ELR (cell line): ENCODE measurements around the gene KRT7.

Experiments used
- DNase-seq: peaks from one replicate; pipeline ENCODE4 v3.0.0-alpha.2; 2015; ENCODE audit warnings: low read depth

KRT7 gene

GRCh38 chr12:52243856-52244614 lies 11.0 kb downstream of the KRT7 start:
- peak; percentile 98 for DNase-seq

- no peak for DNase-seq
Measured at GRCh38 chr12:52244615-52244994, 11.6 kb downstream of the KRT7 start.

- no peak for DNase-seq
Measured at GRCh38 chr12:52245259-52245961, 12.4 kb downstream of the KRT7 start.

- DNase-seq: no peak
Measured at GRCh38 chr12:52245962-52246569, 13.0 kb downstream of the KRT7 start.

DNA sequence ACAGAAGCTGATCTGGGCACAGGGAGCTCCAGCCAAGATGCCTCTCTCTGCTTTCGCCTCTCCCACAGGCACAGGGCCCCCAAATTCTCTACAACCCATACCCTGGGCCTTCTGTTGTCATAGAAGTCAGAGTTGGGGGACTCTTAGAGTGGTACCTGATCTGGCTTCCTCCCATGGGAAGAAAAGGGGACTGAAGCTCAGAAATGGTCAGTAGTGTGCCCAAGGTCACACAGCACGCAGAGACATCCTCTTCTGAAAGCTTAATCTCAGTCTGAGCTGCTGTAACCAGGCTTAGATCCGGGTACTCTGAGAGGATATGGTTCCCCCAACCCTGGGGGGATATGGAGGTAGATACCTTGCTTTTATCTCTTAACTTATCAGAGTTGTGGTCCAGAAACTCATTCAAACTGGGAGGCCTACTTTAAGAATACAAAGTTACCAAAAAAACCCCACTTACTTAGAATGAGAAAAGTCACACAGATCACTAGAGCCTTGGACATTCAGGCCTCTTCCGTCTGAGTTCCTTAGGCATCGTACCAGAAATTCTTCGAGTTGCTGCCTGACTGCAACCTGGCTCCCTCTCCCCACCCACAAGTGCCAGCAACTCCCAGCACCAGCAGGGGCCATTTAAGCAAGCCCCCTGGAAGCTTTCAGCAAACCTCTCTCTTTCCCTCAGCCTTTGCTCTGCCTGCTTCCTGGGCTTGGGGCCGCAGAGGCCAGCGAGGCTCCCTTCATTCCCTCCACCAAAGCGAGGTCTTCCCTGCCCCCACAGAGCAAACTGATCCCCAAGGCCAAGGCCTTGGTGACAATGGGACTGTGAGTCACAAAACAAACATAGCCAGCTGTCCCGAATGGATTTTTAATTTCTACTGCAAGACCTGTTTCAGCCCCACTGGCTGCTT lies 13.9 kb downstream of the KRT7 start:
- no peak for DNase-seq

- DNase-seq: no peak
Measured at GRCh38 chr12:52247622-52248540, 14.8 kb downstream of the KRT7 start.

DNA sequence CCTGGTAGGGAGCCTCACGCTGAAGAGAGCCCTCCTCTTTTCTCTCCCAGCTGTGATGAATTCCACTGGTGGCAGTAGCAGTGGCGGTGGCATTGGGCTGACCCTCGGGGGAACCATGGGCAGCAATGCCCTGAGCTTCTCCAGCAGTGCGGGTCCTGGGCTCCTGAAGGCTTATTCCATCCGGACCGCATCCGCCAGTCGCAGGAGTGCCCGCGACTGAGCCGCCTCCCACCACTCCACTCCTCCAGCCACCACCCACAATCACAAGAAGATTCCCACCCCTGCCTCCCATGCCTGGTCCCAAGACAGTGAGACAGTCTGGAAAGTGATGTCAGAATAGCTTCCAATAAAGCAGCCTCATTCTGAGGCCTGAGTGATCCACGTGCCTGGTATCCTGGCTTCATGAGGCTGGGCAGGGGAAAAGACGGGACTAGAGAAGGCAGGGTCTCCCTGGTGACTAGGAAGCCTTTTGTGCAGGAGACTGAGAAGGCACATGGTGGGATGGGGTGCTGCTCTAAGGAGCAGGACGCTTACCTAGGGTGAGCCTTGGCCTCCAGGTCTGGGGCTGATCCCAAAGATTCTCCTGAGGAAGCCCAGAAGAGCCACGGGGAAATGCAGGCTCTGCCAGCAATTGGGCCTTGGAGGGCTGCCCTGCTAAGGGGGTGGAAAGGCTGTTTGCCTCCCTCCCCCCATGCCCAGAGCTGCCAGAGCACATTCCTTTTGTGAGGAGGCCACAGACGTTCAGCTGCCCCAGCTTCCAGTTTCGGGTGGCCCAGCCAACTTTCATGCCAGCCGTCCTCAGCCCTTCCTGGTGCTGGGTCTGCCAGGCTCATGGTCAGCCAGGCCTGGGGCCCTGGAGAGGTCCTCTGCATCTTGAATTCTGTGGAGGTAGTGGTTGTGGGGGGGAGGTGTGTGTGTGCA lies 15.8 kb downstream of the KRT7 start:
- no peak for DNase-seq

DNA sequence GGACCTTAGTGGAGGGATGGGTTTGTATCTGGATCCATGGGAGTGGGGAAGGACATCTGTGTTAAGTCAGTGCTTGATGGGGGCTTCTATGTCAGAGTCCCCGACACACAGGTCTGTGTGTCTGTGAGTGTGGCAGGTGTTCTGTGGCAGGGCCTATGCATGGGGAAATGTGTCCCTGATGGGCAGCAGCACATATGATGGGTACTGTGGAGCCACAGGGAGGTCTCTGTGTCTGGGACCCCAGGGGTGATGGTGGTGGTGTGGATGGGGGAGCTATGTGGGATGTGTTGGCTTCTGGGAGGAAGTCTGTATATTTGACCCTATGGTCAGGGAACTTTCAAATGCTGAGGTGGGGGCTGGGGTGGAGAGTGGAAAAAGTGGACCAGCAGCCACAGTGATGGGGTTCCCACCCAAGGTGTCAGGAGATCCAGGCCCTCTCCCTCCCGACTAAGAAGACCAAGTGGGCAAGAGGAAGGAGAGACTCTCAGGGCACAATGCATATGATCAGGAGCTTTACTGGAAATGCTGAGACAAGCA lies 16.5 kb downstream of the KRT7 start:
- no peak for DNase-seq

DNA sequence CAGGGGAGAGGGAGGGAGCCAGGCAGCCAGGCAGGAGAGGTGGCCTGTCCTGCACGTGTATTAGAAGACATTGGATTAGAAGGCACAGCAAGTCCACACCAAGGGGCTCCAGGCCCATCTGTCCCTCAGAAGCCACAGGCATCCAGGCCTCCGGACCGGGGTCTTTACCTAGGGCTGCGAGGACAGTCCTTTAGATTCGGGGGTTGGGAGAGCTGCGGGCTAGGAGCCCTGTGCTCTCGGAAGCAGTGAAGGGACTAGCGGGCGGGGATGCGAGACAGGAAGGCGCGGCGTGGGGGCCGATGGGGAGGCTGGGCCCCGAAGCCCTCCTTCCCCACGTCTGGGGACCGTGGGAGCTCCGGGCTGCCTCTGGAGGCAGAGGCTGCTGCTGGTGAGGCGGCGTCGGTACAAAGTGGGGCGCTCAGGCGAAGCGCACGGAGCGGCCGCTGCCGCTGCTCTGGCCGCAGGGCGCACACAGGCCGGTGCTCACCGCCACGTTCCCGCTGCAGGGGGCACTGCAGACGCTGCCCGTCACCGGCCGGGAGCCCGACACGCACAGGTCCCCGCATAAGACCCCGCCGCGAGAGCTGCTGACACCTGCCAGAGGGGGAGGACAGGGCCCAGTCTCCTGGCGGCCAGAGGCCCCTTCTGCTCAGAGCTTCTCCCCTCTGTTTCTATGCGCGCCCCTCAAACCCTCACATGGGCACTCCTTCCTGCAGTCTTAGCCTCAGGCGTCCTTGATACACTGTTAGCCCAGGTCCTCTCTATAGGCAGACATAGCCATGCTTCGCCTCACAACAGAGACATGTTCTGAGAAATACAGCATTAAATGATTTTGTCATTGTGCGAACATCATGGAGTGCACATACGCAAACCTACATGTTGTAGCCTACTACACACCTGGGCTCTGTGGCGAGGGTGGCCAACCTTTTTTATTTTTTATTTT lies 17.3 kb downstream of the KRT7 start:
- no peak for DNase-seq

- DNase-seq: no peak
Measured at GRCh38 chr12:52251367-52252051, 18.5 kb downstream of the KRT7 start.

- DNase-seq: peak; percentile 39
Measured at GRCh38 chr12:52252175-52252615, 19.2 kb downstream of the KRT7 start.

GRCh38 chr12:52252728-52253343 lies 19.8 kb downstream of the KRT7 start:
- no peak for DNase-seq

GRCh38 chr12:52253391-52254179 lies 20.5 kb downstream of the KRT7 start:
- DNase-seq: no peak

DNA sequence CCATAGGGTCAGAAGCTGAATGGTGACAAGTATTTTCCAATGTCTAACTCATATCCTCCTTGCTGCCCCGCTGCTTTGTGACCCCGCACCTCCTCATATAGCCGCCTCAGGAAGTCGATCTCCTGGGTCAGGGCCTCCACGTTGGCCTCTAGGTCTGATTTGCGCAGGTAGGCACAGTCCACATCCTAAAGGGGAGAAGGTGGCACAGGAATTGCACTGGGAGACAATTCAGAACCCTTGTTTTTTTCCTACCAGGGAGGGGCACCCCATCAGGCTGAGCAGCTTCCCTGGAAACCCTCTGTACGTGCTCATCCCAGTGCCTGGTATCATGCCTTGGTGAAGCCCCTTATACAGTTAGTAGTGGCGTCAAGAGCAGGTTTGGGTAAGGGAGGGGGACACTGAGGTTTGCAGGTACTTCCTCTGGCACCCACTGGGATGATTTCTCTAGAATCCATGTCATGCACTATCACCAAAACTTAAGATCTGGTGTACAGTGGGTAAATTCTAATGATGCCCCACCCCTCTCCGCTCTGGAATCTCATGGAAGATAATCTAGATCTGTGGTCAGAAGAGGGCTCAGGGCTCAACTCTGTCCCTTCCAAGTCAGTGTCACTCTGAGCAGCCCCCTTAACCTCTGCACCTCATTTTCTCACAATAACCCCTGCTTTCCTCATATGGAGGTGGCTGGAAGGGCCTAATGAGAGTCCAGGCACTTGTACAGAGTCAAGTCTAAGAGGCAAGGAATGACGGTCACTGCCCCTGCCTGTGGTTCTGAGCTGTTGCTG lies 21.3 kb downstream of the KRT7 start:
- DNase-seq: no peak

GRCh38 chr12:52254965-52255751 lies 22.1 kb downstream of the KRT7 start:
- no peak for DNase-seq
